ENCODE measurements around the gene GRAP2.
"Not testable (repeated sequence)": the region's sequence is repeated elsewhere in the genome, so short reads cannot be mapped to it uniquely, and the experiment has no call there.

The GRAP2 gene

DNA sequence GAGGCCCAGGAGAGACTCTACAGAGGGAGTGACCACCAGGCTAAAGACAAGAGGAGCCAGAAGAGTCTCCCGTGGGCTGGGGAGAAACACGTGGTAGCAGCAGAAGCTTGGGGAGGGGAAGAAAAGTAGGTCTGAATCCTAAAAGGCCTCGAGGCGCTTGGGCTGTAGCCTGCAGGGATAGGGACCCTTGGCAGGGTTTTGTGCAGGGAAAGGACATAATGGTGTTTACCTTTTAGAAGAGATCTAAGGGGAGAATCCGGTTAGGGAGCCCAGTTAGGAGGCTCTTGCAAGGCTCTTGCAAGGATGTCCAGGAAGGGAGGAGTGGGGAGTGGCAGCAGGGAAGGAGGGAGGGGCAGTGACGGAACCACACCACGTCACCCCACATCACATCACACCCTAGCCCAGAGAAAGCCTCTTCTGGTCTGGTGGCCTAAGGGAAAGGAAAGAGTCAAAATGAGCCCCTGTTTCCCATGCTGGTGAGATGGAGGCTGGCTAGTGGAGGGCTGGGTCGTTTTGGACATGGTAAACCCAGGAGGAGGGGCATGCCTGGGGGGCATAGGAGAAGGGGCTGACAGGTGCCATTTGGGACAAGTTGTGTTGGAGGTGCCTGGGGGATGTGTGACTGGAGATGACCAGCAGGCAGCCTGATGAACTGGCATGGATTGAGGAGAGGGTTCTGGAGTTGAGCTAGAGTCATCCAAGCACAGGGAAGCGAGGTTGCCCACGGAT, 87.7 kb downstream of the GRAP2 start:
- Histone ChIP-seq H3K9me3 (no peaks in the 10 kb centered on the region), H3K4me1 (no peaks in the 10 kb centered on the region), H3K27me3 (ENCODE audit: low read depth) (no peaks in the 10 kb centered on the region), H3K36me3 (replicated peaks) (no peaks in the 10 kb centered on the region), H3K4me3 (no peak overlapping the region)
- in situ Hi-C loops (cut with MboI; ENCODE audit: low sequenced_read_pairs) = no loop called here
- DNase-seq (ENCODE audit: low spot score in 2 of 2) = no peak

DNA sequence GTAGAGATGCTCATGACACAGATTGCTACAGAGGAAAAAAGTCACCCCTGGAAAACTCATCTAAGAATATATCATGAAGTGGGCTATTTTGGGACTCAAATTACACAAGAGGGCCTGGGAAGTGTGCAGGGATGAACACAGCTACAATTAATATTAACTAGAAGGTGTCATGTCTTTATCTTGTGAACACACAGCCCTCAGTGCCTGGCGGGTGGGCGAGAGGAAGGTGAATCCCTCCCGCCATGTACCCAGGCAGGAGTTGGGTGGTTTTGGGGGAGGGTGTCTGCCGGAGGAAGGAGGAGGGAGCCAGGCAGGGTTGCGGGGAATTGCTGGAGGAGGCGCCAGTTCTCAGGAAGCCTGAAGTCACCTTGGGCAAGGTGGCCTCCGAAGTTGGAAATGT, 88.7 kb downstream of the GRAP2 start:
- no peaks in the 10 kb centered on the region for H3K27me3 ChIP-seq (ENCODE audit: low read depth)
- in situ Hi-C loops (cut with MboI; ENCODE audit: low sequenced_read_pairs) = no loop called here
- DNase-seq (ENCODE audit: low spot score in 2 of 2) = no peak
- H3K9me3 ChIP-seq = no peaks in the 10 kb centered on the region
- no peak overlapping the region for H3K4me3 ChIP-seq
- H3K36me3 ChIP-seq (replicated peaks) = no peaks in the 10 kb centered on the region
- no peaks in the 10 kb centered on the region for H3K4me1 ChIP-seq

DNA sequence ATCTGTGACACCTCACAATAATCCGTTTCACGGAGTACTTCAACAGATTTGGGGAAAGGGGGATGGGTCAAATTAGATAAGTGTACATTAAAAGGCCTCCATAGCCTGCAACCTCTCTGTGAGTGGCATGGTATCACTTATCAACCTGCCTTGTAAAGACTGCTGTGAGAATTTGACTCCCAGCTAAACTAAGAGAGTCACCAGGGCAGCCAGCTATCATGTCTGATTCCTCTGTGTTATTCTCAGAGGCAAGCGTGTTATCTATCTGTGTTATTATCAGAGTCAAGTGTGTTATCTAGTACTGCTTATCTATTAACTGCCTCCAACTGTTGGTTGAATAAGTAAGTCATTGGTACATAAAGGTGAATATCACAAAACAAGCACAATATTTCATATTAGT, 89.8 kb downstream of the GRAP2 start:
- Histone ChIP-seq H3K4me3 (no peak overlapping the region), H3K4me1 (no peaks in the 10 kb centered on the region), H3K27me3 (ENCODE audit: low read depth) (no peaks in the 10 kb centered on the region), H3K36me3 (replicated peaks) (no peaks in the 10 kb centered on the region), H3K9me3 (no peaks in the 10 kb centered on the region)
- in situ Hi-C loops (cut with MboI; ENCODE audit: low sequenced_read_pairs) = no loop called here
- DNase-seq (ENCODE audit: low spot score in 2 of 2) = no peak

DNA sequence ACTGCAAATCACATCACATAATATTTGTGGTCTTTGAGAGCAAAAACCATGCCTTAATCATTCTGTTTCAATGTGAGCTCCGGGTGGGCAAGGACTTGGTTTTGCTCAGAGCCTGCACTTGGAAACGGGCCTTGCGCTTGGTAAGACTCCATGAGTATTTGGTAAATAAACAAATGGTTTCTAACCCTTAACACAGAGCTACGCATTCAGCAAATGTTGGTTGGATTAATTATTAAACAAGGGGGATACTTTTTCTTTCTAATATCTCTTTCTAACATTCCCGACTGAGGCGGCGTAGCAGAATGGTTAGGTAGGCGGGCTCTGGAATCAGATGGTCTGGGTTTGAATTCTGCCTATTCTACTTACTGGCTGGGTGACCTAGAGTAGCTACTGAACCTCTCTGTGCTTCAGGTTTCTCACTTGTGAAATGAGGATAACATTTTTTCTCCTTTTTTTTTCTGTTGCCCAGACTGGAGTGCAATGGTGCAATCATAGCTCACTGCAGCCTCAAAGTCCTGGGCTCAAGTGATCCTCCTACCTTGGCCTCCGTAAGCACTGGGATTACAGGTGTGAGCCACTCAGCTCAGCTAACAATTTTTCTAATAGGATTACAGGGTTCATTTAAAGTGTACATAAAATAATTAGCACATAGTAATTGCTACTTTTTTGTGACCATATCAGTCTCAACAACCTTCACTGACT, 90.4 kb downstream of the GRAP2 start:
- no peaks in the 10 kb centered on the region for H3K9me3 ChIP-seq
- no peaks in the 10 kb centered on the region for H3K27me3 ChIP-seq (ENCODE audit: low read depth)
- no peaks in the 10 kb centered on the region for H3K36me3 ChIP-seq (replicated peaks)
- no peak for DNase-seq (ENCODE audit: low spot score in 2 of 2)
- in situ Hi-C loops (cut with MboI; ENCODE audit: low sequenced_read_pairs) = no loop called here
- H3K4me1 ChIP-seq = no peaks in the 10 kb centered on the region
- H3K4me3 ChIP-seq = no peak overlapping the region

DNA sequence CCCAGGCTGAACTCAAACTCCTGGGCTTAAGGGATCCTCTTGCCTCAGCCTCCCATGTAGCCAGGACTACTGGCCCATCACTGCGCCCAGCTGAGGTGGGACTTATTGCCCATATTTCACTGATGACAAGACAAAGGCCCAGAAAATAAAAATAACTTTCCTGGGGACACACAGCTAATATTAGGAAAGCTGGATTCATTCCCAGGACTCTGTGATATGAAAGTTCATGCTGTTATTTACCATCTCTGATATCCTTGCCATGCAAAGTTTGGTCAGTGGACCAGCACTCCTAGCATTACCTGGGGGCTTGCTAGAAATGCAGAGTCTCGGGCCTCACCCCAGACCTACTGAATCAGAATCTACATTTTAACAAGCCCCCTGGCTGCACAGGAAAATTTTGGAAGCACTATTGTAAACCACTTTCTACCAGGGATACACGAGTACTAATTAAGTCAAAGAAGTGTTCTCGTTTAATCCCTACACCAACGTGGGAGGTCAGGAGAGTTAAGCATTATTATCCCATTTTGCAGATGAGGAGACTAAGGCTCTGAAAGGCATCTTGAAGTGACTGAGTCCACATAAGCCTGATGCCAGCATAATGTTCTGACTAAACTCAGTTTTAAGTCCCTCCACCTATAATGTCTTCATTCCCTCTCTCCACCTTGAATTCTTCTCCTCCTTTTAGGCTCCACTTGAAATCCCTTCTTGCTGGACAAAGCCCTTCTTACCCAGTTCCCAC, 91.4 kb downstream of the GRAP2 start:
- Histone ChIP-seq H3K4me3 (no peak overlapping the region), H3K4me1 (no peaks in the 10 kb centered on the region), H3K9me3 (no peaks in the 10 kb centered on the region), H3K27me3 (ENCODE audit: low read depth) (no peaks in the 10 kb centered on the region), H3K36me3 (replicated peaks) (no peaks in the 10 kb centered on the region)
- no peak for DNase-seq (ENCODE audit: low spot score in 2 of 2)
- in situ Hi-C loops (cut with MboI; ENCODE audit: low sequenced_read_pairs) = no loop called here

DNA sequence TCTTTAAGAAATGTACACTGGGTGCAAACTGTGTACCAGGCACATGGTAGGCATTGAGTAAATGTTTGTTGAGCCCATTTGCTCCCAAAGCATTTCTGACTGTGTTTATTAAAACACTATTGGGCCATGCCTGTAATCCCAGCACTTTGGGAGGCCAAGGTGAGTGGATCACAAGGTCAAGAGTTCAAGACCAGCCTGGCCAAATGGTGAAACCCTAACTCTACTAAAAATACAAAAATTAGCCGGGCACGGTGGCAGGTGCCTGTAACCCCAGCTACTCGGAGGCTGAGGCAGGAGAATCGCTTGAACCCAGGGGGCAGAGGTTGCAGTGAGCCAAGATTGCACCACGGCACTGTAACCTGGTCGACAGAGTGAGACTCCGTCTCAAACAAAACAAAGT, 92.0 kb downstream of the GRAP2 start:
- H3K36me3 ChIP-seq (replicated peaks); in situ Hi-C loops (cut with MboI; ENCODE audit: low sequenced_read_pairs); H3K9me3 ChIP-seq; DNase-seq (ENCODE audit: low spot score in 2 of 2); H3K27me3 ChIP-seq (ENCODE audit: low read depth); H3K4me1 ChIP-seq; H3K4me3 ChIP-seq: not testable (repeated sequence)

DNA sequence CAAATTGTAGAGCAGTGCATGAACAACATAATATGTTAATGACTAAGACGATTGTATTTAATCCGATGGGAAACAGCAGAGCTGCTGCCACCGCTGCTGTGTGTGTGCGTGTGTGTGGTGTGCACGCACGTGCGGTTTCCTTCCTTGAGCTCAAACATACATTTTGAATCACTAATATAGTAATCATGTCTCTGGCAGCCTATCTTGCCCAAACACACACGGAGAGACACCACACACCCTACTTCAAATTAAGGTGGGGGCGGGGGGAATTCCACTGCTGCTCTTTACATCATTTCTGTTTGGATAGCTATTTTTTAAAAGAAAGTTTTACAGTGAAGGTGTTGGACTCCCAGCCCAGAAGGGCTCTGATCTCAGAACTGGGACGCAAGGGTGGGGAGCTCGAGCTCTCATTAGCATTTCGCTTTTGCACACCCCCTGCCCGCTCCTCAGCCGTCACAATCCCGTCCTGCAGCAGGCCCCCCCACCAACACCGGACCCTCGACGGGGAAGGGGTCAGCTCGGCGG, 93.2 kb downstream of the GRAP2 start:
- in situ Hi-C loops (cut with MboI; ENCODE audit: low sequenced_read_pairs) = no loop called here
- no peaks in the 10 kb centered on the region for H3K27me3 ChIP-seq (ENCODE audit: low read depth)
- H3K9me3 ChIP-seq = no peaks in the 10 kb centered on the region
- no peak overlapping the region for H3K4me3 ChIP-seq
- DNase-seq (ENCODE audit: low spot score in 2 of 2) = no peak
- peaks cover 3% of the 10 kb centered on the region; the same call in 1 of the 2 replicates for H3K4me1 ChIP-seq
- no peaks in the 10 kb centered on the region for H3K36me3 ChIP-seq (replicated peaks)

DNA sequence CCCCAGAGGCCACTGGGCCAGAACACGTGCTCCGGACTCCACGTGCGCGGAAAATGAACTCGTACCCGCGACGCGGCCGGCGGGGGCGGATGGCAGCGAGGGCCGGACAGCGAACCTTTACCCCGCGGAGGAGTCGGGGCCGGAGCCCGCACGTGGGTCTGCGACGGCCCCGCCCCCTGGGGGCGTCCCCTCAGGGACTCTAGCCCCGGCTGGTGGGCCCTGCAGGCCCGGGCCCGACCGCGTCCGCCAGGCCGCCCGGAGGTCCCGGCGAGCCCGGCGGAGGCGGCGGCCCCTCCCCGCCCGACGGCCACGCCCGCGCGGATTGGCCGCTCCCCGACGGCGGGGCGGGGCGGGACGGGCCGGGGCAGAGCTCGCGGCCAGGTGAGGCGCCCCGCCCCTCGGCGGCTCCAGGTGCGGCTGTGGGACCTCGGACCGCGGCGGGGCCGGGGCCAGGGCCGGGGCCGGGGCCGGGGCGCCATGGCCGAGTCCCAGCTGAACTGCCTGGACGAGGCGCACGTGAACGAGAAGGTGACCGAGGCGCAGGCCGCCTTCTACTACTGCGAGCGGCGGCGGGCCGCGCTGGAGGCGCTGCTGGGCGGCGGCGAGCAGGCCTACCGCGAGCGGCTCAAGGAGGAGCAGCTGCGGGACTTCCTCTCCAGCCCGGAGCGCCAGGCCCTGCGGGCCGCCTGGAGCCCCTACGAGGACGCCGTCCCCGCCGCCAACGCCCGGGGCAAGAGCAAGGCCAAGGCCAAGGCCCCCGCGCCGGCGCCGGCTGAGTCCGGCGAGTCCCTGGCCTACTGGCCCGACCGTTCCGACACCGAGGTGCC, 93.9 kb downstream of the GRAP2 start, which contains the start of gene FAM83F:
Gene FAM83F (plus strand): TSS at position 389 of the 827 bp plus-strand sequence. CDS start 89 bp downstream, at position 478.
- in situ Hi-C loops (cut with MboI; ENCODE audit: low sequenced_read_pairs) = no loop called here
- Histone ChIP-seq H3K27me3 (ENCODE audit: low read depth) (no peaks in the 10 kb centered on the region), H3K9me3 (no peaks in the 10 kb centered on the region), H3K36me3 (replicated peaks) (no peaks in the 10 kb centered on the region), H3K4me3 (no peak within 1 kb of the TSS), H3K4me1 (peaks cover 3% of the 10 kb centered on the region; the same call in 1 of the 2 replicates)
- no peak for DNase-seq (ENCODE audit: low spot score in 2 of 2)

DNA sequence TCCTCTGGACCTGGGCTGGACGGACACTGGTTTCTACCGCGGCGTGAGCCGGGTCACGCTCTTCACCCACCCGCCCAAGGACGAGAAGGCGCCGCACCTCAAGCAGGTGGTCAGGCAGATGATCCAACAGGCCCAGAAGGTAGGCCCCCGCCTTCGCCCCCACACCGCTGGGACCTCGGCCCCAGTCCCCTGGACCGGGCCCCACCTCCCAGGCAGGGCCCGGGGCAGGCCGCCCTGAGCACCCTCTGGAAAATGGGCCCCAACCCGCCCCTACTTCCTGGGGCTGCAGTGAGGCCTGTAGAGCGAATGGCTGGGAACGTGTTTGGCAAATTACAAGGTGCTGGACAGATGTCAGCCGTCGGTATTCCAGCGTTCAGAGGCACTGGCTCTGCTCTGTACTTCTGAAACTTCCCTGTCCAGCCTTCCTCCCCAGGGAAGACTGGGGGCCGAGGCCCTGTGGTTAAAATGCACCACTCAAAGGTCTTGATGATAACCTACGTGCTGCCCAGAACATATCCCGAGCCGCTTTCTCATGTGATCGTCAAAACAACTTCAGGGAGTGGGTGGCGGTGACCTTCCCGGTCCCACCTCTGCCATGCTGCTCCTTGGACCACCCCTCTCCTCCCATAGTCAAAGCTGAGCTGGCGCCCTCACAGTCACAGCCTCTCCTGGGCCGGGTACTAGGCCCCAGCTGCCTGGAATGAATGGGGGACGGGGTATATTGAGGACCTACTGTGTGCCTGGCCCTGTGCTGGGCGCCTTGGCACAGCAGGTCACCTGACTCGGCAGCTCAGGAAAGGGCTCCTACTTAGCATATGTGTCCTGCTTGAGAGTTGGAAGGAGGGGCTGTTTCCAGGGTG, 94.7 kb downstream of the GRAP2 start:
- in situ Hi-C loops (cut with MboI; ENCODE audit: low sequenced_read_pairs) = no loop called here
- DNase-seq (ENCODE audit: low spot score in 2 of 2) = no peak
- H3K27me3 ChIP-seq (ENCODE audit: low read depth) = no peaks in the 10 kb centered on the region
- no peak overlapping the region for H3K4me3 ChIP-seq
- H3K4me1 ChIP-seq = peaks cover 3% of the 10 kb centered on the region; the same call in 1 of the 2 replicates
- H3K36me3 ChIP-seq (replicated peaks) = no peaks in the 10 kb centered on the region
- H3K9me3 ChIP-seq = no peaks in the 10 kb centered on the region

DNA sequence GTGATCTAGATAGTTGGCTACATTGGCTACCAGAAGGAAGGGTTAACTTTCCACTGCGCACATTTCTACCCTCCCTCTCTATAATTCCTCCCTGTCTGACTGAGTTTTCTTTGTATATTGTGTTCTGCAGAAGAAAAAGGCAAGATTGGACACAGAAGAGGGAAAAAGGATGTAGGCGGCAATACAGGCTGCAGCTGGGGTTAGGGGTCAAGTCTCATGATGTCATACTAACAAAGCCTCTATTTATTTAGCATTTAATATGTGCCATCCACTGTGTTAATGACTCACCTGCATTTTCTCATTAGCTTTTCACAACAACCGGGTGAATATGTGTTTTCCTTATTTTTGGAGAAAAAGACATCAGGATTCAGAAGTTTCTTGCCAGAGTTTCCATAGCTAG, 95.8 kb downstream of the GRAP2 start:
- in situ Hi-C loops (cut with MboI; ENCODE audit: low sequenced_read_pairs) = no loop called here
- H3K27me3 ChIP-seq (ENCODE audit: low read depth) = no peaks in the 10 kb centered on the region
- DNase-seq (ENCODE audit: low spot score in 2 of 2) = no peak
- no peak overlapping the region for H3K4me3 ChIP-seq
- no peaks in the 10 kb centered on the region for H3K36me3 ChIP-seq (replicated peaks)
- H3K4me1 ChIP-seq = peaks cover 3% of the 10 kb centered on the region; the same call in 1 of the 2 replicates
- H3K9me3 ChIP-seq = no peaks in the 10 kb centered on the region

DNA sequence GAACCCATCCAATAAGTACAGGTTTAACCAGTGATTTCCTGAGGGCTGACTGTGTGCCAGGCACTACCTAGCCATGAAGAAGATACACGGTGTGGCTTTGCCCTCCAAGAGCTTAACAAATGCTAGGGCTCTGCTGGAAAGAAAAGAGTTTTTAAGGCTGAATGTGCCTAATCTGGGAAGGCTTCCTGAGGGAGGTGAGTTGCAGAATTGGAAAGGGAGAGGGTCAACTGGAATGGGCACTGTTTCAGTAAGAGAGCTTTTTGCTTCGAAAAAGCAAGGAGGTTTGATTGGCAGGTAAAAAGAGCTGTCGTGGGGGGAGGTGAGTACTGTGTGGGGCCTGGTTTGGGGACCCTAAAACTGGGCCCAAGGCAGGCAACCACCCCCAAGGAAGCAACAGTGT, 96.5 kb downstream of the GRAP2 start:
- Histone ChIP-seq H3K4me1 (peaks cover 3% of the 10 kb centered on the region; the same call in 1 of the 2 replicates), H3K4me3 (no peak overlapping the region), H3K27me3 (ENCODE audit: low read depth) (no peaks in the 10 kb centered on the region), H3K36me3 (replicated peaks) (no peaks in the 10 kb centered on the region), H3K9me3 (no peaks in the 10 kb centered on the region)
- DNase-seq (ENCODE audit: low spot score in 2 of 2) = no peak
- in situ Hi-C loops (cut with MboI; ENCODE audit: low sequenced_read_pairs) = no loop called here

DNA sequence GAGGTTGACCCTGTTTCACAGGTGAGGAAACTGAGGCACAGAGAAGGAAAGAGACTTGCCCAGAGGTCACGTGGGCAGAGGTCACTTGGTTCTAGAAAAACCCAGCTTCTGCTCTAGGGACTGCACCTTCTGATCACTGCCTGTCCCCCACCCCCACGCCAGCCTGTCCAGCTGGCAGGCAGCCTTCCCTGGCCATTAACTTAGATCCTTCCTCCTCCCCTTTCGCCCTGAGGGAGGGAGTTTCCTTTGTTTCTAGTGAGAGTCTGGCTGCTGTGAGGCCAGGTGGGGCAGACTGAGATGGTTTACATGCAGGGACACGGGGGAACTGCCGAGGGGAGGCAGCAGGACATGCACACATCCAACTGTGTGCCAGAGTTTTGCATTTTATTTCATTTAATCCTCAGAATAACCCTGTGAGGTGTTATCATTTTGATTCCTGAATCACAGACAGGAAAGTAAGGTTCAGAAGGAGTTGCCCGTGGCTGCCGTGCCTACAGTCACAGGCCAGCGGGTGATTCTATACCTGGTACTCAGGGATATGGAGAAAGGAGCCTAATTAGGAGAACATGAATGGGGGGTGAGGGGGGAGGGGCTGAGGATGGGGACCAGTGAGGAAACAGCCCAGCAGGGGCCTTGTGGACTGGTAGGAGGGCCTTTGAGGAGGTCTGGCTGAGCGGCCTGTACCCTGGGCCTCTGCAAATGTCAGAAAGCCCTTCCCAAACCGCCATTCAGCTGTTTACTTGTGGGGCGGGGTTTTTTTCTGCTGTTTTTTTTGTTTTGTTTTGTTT, 97.2 kb downstream of the GRAP2 start:
- H3K4me3 ChIP-seq = no peak overlapping the region

More for the DNA sequence above, 97.2 kb downstream of the GRAP2 start:
- H3K36me3 ChIP-seq (replicated peaks) = no peaks in the 10 kb centered on the region
- peaks cover 3% of the 10 kb centered on the region; the same call in 1 of the 2 replicates for H3K4me1 ChIP-seq
- no peaks in the 10 kb centered on the region for H3K27me3 ChIP-seq (ENCODE audit: low read depth)
- peak; percentile 17 to 66 for DNase-seq (ENCODE audit: low spot score in 2 of 2)
- in situ Hi-C loops (cut with MboI; ENCODE audit: low sequenced_read_pairs) = no loop called here
- H3K9me3 ChIP-seq = no peaks in the 10 kb centered on the region
